Panc1 (cell line): Measurements from ENCODE around the gene FRMD4A.

ENCODE experiments used
- CTCF ChIP-seq: fragments of 450-650 bp; IDR thresholded peaks from 2 replicates; pipeline ENCODE4 v1.5.1; 2017; ENCODE audit warnings: mild to moderate bottlenecking
- POLR2AphosphoS5 ChIP-seq: IDR thresholded peaks from 2 replicates; pipeline ENCODE4 v1.6.1; 2012; ENCODE audit warnings: mild to moderate bottlenecking, low read depth, low read length, moderate library complexity
- SIN3A ChIP-seq: IDR thresholded peaks from 2 replicates; pipeline ENCODE4 v1.6.1; 2012; ENCODE audit warnings: low read depth, mild to moderate bottlenecking, low read length, moderate library complexity, borderline replicate concordance; ENCODE audit not compliant: insufficient read depth
- TCF7L2 ChIP-seq: IDR thresholded peaks from 2 replicates; pipeline ENCODE4 v1.6.1; 2011; ENCODE audit warnings: mild to moderate bottlenecking, low read depth, low read length, inconsistent platforms
- TF ChIP-seq, protein P1 (sequence below), 2 experiments: IDR thresholded peaks; 2 replicates each; pipeline ENCODE4 v1.6.1; 2011 to 2012; ENCODE audit warnings: low read depth in 2 of 2, control low read depth in 1 of 2, low read length in 1 of 2, mild to moderate bottlenecking in 1 of 2, moderate library complexity in 1 of 2; ENCODE audit not compliant: insufficient read depth in 1 of 2

DNA sequence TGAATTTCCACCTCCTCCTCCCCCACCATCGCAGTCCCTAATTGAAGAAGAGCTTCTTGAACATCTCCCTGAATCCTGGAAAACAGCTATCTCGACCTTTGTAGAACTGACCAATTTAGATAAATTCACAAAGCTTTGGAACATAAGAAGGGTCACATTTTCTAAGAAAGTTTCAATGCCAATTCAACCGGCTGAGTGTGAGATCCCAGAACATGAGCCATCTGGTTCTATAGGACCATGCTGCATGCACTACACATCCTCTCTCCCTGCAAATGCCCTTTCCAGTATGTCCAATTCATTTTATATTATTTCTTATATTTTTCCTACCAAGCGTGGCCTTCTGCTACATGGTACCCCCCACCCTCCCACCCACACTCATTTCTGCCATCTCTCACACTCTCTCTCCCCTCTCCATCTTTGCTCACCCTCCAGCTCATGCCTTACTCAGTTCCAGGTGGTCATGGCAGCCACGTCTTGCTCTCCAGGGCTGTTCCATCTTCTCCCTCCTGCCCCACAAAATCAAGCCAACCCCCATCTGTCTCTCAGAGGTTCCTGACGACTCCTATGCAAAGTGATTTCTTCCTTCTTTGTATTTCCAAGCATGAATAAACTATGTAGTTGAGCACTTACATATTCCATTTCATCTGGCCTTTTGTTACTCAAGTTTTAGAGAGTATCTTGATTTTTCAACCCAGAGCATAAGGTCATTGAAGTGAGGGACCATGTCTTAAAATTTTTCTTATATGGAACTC lies 19.3 kb downstream of the FRMD4A start:
- no peak for TF ChIP-seq CTCF
- TF ChIP-seq TCF7L2 = no peak
- TF ChIP-seq POLR2AphosphoS5 = no peak
- TF ChIP-seq, protein P1, sequence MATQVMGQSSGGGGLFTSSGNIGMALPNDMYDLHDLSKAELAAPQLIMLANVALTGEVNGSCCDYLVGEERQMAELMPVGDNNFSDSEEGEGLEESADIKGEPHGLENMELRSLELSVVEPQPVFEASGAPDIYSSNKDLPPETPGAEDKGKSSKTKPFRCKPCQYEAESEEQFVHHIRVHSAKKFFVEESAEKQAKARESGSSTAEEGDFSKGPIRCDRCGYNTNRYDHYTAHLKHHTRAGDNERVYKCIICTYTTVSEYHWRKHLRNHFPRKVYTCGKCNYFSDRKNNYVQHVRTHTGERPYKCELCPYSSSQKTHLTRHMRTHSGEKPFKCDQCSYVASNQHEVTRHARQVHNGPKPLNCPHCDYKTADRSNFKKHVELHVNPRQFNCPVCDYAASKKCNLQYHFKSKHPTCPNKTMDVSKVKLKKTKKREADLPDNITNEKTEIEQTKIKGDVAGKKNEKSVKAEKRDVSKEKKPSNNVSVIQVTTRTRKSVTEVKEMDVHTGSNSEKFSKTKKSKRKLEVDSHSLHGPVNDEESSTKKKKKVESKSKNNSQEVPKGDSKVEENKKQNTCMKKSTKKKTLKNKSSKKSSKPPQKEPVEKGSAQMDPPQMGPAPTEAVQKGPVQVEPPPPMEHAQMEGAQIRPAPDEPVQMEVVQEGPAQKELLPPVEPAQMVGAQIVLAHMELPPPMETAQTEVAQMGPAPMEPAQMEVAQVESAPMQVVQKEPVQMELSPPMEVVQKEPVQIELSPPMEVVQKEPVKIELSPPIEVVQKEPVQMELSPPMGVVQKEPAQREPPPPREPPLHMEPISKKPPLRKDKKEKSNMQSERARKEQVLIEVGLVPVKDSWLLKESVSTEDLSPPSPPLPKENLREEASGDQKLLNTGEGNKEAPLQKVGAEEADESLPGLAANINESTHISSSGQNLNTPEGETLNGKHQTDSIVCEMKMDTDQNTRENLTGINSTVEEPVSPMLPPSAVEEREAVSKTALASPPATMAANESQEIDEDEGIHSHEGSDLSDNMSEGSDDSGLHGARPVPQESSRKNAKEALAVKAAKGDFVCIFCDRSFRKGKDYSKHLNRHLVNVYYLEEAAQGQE (IDR thresholded peaks at IDR 0.05; ENCODE audit: insufficient read depth in 1 of 2, low read depth in 2 of 2, low read length in 1 of 2) = no peak
- TF ChIP-seq SIN3A = no peak
